GM12878 (cell line): ENCODE data around the gene INHBB. TPM values are rescaled to one million over a fixed set of nuclear protein-coding genes. Genes with fewer than 3 reads are reported as not detected.

Source experiments
- ATAC-seq: fragments of 200-7000 bp; cut with Tn5 transposase; 3 replicates; pipeline ENCODE4 v1.9.1; 2020; ENCODE audit warnings: mild to moderate bottlenecking, moderate library complexity
- BruUV-seq: library from RNA; stranded (reverse); fragments of 400-500 nt; replicated peaks from 2 replicates; lab custom pipeline; 2021; lab: Mats Ljungman, UMichigan
- CTCF ChIA-PET: fragments of 300-600 bp; sonication (Branson Sonifier 250); formaldehyde crosslinking; extraction: SDS; loops from one replicate; lab custom pipeline; 2021; ENCODE audit warnings: inconsistent platforms; lab: Yijun Ruan, JAX
- POLR2A ChIA-PET: fragments of 350-600 bp; formaldehyde crosslinking; extraction: SDS; loops from one replicate; lab custom pipeline; 2021; ENCODE audit warnings: inconsistent platforms; lab: Charles Lee
- RAD21 ChIA-PET: fragments of 300-600 bp; sonication (Branson Sonifier 250); formaldehyde crosslinking; loops from one replicate; lab custom pipeline; 2023; ENCODE audit warnings: antibody characterized with exemption; ENCODE audit not compliant: unreplicated experiment; lab: Charles Lee
- SMC1A ChIA-PET: fragments of 300-600 bp; sonication (Branson Sonifier 250); formaldehyde crosslinking; loops from one replicate; lab custom pipeline; 2023; ENCODE audit not compliant: unreplicated experiment, uncharacterized antibody; lab: Charles Lee
- DNase-seq: peaks from one replicate; pipeline ENCODE4 v3.0.0-alpha.2; 2011; ENCODE audit warnings: low read depth, low spot score
- FAIRE-seq: peaks from 3 replicates; lab custom pipeline; 2011; peaks lifted over from hg19 to GRCh38; lab: Jason Lieb, UNC
- H2AFZ ChIP-seq: 2 replicates; pipeline ENCODE4 v1.6.0; 2011; ENCODE audit warnings: low read depth, low read length, control low read depth; ENCODE audit not compliant: control insufficient read depth
- H3K27ac ChIP-seq: 2 replicates; pipeline ENCODE4 v1.5.1; 2011; ENCODE audit warnings: control low read depth; ENCODE audit not compliant: control insufficient read depth, insufficient read depth
- H3K27me3 ChIP-seq, 2 experiments: replicated peaks in 1 of 2; 2 replicates each; pipeline versions ENCODE4 v1.6.0 to v1.6.1; 2011; ENCODE audit warnings: low read length in 1 of 2; ENCODE audit not compliant: control insufficient read depth in 2 of 2, insufficient read depth in 2 of 2
- H3K36me3 ChIP-seq, 2 experiments: 2 replicates each; pipeline ENCODE4 v1.5.1; 2011; ENCODE audit warnings: low read length in 1 of 2; ENCODE audit not compliant: control insufficient read depth in 2 of 2, insufficient read depth in 2 of 2
- H3K4me1 ChIP-seq: 2 replicates; pipeline ENCODE4 v1.6.1; 2011; ENCODE audit warnings: mild to moderate bottlenecking, low read length, moderate library complexity, mixed read lengths; ENCODE audit not compliant: control insufficient read depth, insufficient read depth
- H3K4me2 ChIP-seq: 2 replicates; pipeline ENCODE4 v1.6.0; 2011; ENCODE audit warnings: control low read depth; ENCODE audit not compliant: control insufficient read depth, insufficient read depth
- H3K4me3 ChIP-seq: fragments of 200-600 bp; sonication (generic); 2 replicates; pipeline ENCODE4 v1.5.1; 2016
- H3K79me2 ChIP-seq: 2 replicates; pipeline ENCODE4 v1.6.0; 2011; ENCODE audit warnings: low read length; ENCODE audit not compliant: control insufficient read depth, insufficient read depth
- H3K9ac ChIP-seq: 2 replicates; pipeline ENCODE4 v1.8.0; 2011; ENCODE audit warnings: low read length, control low read depth, mixed read lengths; ENCODE audit not compliant: control insufficient read depth, insufficient read depth
- H3K9me3 ChIP-seq: replicated peaks from 3 replicates; pipeline ENCODE4 v1.5.1; 2011; ENCODE audit warnings: mild to moderate bottlenecking, low read length; ENCODE audit not compliant: control insufficient read depth, insufficient read depth
- H4K20me1 ChIP-seq: 2 replicates; pipeline ENCODE4 v1.6.0; 2011; ENCODE audit not compliant: control insufficient read depth, insufficient read depth
- CHD2 ChIP-seq: IDR thresholded peaks from 2 replicates; pipeline ENCODE4 v1.6.1; 2011; ENCODE audit warnings: low read depth, low read length, improper control_type of control experiment, borderline replicate concordance
- CREB1 ChIP-seq: IDR thresholded peaks from 2 replicates; pipeline ENCODE4 v1.6.1; 2012; ENCODE audit warnings: low read depth, mild to moderate bottlenecking, inconsistent platforms
- E2F8 ChIP-seq: fragments of 450-650 bp; IDR thresholded peaks from 2 replicates; pipeline ENCODE4 v1.6.1; 2018; ENCODE audit warnings: mild to moderate bottlenecking, low read depth, moderate library complexity; ENCODE audit not compliant: partially characterized antibody
- EP300 ChIP-seq, 2 experiments: fragments of 150-350 bp in 1 of 2; IDR thresholded peaks; 2 replicates each; pipeline ENCODE4 v1.6.1; 2011 to 2012; ENCODE audit warnings: low read depth in 2 of 2, low read length in 2 of 2, borderline replicate concordance in 1 of 2, improper control_type of control experiment in 1 of 2, inconsistent platforms in 1 of 2; ENCODE audit not compliant: control insufficient read depth in 1 of 2
- IKZF1 ChIP-seq: fragments of 450-650 bp; conservative IDR thresholded peaks from 2 replicates; pipeline ENCODE4 v1.6.1; 2017; ENCODE audit warnings: antibody characterized with exemption, mild to moderate bottlenecking
- IRF5 ChIP-seq: fragments of 450-650 bp; IDR thresholded peaks from 2 replicates; pipeline ENCODE4 v1.6.1; 2017; ENCODE audit warnings: borderline replicate concordance
- NBN ChIP-seq: fragments of 450-650 bp; IDR thresholded peaks from 2 replicates; pipeline ENCODE4 v1.6.1; 2016
- RUNX3 ChIP-seq: IDR thresholded peaks from 2 replicates; pipeline ENCODE4 v1.6.1; 2012; ENCODE audit warnings: low read length, inconsistent platforms
- ZNF592 ChIP-seq: fragments of 450-650 bp; IDR thresholded peaks from 2 replicates; pipeline ENCODE4 v1.6.1; 2017; ENCODE audit warnings: mild to moderate bottlenecking, moderate library complexity
- WGBS: methylation state at CpG from one replicate; pipeline ENCODE4 v1.1.6; 2016; ENCODE audit warnings: low lambda C conversion rate; ENCODE audit not compliant: insufficient replicate concordance, insufficient coverage; ENCODE audit errors: missing lambda C conversion rate; 5-methylcytosine and 5-hydroxymethylcytosine counted together
- in situ Hi-C: fragments of 300-500 bp; cut with MboI; formaldehyde crosslinking; loops from 9 replicates; pipeline ENCODE4 v1.14.3; 2018; ENCODE audit warnings: mixed read lengths
- intact Hi-C: fragments of 100-400 bp; cut with micrococcal nuclease; formaldehyde crosslinking; loops from one replicate; pipeline ENCODE4 v1.14.2; 2022; ENCODE audit not compliant: unreplicated experiment
- polyA plus RNA-seq, 11 experiments: library from polyadenylated mRNA; depleted of rRNA in 4 of 11; unstranded in 6 of 11; stranded (reverse) in 5 of 11; fragments of >200 nt; fragmentation: Nextera tagmentation in 4 of 11; fragmentation: Illumina TruSeq in 1 of 11; extraction: Ambion mirVana in 4 of 11; extraction: Trizol in 1 of 11; gene quantifications; 1 replicate in 1 of 11; 2 replicates in 10 of 11; pipeline versions ENCODE4 v1.2.1 to v1.2.3, GENCODE V29; 2011 to 2016; ENCODE audit warnings: inconsistent platforms in 2 of 11, missing spikeins in 2 of 11, low read depth in 1 of 11
- total RNA-seq, 4 experiments: library from RNA; depleted of rRNA in 3 of 4; stranded (reverse); fragments of >200 nt in 3 of 4; fragmentation: Illumina TruSeq in 1 of 4; extraction: Trizol in 1 of 4; gene quantifications; 2 replicates each; pipeline versions ENCODE4 v1.2.1 to v1.2.3, GENCODE V29; 2013 to 2021

INHBB gene
- total and polyA plus RNA-seq, 10 of the 15 experiments (the other 5 are each of a cell fraction or from before 2014, with no cell fraction given) = 0.05 TPM; not detected in 9

DNA sequence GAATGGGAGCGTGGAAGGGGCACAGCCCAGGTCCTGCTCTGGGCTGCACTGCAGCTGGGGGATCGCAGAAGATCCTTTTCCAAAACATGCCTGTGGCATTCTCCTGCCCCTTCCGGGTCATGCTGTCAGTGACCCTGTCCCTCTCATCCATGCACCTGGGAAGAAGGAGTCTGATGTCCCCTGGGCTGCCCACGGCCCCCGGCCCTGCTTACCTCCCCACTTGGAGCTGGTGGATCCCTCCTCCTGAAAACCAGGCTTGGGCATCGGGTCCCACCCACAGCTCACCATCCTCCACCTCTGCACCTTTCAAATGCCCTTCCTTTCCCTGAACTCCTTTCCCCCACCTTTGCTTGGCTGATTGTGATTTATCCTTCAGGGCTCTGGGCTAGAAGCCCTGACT lies 11.8 kb downstream of the INHBB start (continued):
- TF ChIP-seq E2F8 (no peak), NBN (no peak), EP300 (IDR thresholded peaks at IDR 0.05; ENCODE audit: borderline replicate concordance in 1 of 2, control insufficient read depth in 1 of 2, low read depth in 2 of 2, low read length in 2 of 2) (no peak), IKZF1 (no peak), IRF5 (no peak), CREB1 (no peak), CHD2 (no peak)

- DNase-seq (no peak), FAIRE-seq (no peak), ATAC-seq (no peak)
- ChIA-PET CTCF (no interaction called here), POLR2A (no interaction called here), RAD21 (no interaction called here), SMC1A (no interaction called here)
- Histone ChIP-seq H3K36me3 (no peaks in the 10 kb centered on the region), H3K27ac (no peak overlapping the region), H3K4me3 (no peak overlapping the region), H2AFZ (no peak overlapping the region), H3K4me1 (no peaks in the 10 kb centered on the region), H4K20me1 (no peaks in the 10 kb centered on the region), H3K9me3 (no peaks in the 10 kb centered on the region), H3K27me3 (no peaks in the 10 kb centered on the region), H3K9ac (no peak overlapping the region), H3K4me2 (no peak overlapping the region), H3K79me2 (no peaks in the 10 kb centered on the region)
- TF ChIP-seq ZNF592 = no peak
- TF ChIP-seq RUNX3 = no peak
- BruUV-seq = no TSS peak
- in situ Hi-C loops = no loop called here
- 55% methylated on average over 28 of the region's 28 CpGs for whole genome bisulfite sequencing
- intact Hi-C loops = no loop called here
Measured at GRCh38 chr2:120358734-120359465, 13.0 kb downstream of the INHBB start.
